ENCODE measurements around the gene SREBF2. TPM values are rescaled to one million over a fixed set of nuclear protein-coding genes. Genes with fewer than 3 reads are reported as not detected.

SREBF2 gene
- total and polyA plus RNA-seq, 2 of the 13 experiments (the other 11 are each of a cell fraction or from before 2014, with no cell fraction given), result 53.8 to 72.6 TPM

DNA sequence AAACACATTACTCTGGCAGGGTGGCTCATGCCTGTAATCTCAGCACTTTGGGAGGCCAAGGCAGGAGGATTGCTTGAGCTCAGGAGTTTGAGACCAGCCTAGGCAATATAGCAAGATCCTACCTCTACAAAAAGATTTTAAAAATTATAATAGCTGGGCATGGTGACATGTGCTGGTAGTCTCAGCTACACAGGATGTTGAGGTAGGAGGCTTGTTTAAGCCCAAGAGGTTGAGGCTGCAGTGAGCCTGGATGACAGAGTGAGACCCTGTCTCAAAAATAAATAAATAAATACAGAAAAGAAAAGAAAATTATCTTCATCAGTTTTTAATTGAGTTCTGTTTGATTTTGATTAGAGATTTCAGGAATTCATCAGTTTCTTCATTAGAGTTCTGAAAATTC, 27.3 kb upstream of the SREBF2 start (continued):
- TF ChIP-seq SKIL (CRISPR knock-in tag; IDR thresholded peaks at IDR 0.05; ENCODE audit: borderline replicate concordance), result no peak

DNA sequence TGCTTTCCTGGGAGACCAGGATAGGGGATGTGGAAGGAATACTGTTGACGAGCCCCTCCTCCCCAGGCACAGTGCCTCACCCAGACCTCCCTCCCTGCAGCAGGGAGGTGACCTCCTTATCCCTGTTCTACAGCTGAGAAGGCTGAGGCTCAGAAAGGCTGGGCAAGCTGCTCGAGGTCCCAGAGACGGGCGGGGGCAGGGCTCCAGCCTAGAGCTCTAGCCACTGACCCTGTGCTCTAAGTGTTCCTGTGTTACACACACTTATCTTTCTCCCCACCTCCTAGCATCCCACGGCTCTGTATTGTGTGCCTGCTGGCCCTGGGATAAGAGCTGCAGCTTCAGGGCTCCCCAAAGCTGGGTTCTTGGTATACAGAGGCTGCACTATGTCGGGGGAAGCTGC, 24.5 kb upstream of the SREBF2 start:
- no peak overlapping the region for H3K9ac ChIP-seq (ENCODE audit: insufficient read depth, low read depth, low read length)
- DNase-seq (ENCODE audit: low spot score), result no peak
- H3K27me3 ChIP-seq (ENCODE audit: control insufficient read depth in 1 of 2, insufficient read depth in 2 of 2, low read length in 2 of 2), result no peaks in the 10 kb centered on the region
- intact Hi-C loops (cut with micrococcal nuclease; ENCODE audit: unreplicated experiment) (no loop called here), in situ Hi-C loops (cut with HindIII; ENCODE audit: extremely low pct_ligation_motif_present, low pct_unique_long_range_greater_than_20kb) (no loop called here)
- no peak for FAIRE-seq
- ChIA-PET POLR2A (interaction anchor here (1.7 kb wide), 1 partner anchor 8 kb away, joined by 4 read pairs; the partner anchor contains the start of gene CCDC134), CTCF (ENCODE audit: low intra/inter-chr PET ratio, low total read pairs) (no interaction called here)
- no peaks in the 10 kb centered on the region for H3K9me3 ChIP-seq (ENCODE audit: low read length)
- no peaks in the 10 kb centered on the region for H4K20me1 ChIP-seq (ENCODE audit: insufficient read depth, low read length)
- no peak overlapping the region for H3K4me2 ChIP-seq (ENCODE audit: low read depth, low read length)
- H3K27ac ChIP-seq (ENCODE audit: extremely low read length, insufficient read depth, low read length), result no peak overlapping the region
- BruUV-seq (replicated peaks), result no TSS peak
- no peak overlapping the region for H3K4me3 ChIP-seq (replicated peaks in 1 of 3; ENCODE audit: insufficient read depth in 1 of 3, low read depth in 2 of 3, low read length in 3 of 3)
- H3K79me2 ChIP-seq (ENCODE audit: insufficient read depth, low read length), result peaks cover 14% of the 10 kb centered on the region
- peaks cover 12% of the 10 kb centered on the region for H3K4me1 ChIP-seq (ENCODE audit: insufficient read depth, low read length)
- ATAC-seq, result no peak
- TF ChIP-seq ZBTB7A (CRISPR knock-in tag; IDR thresholded peaks at IDR 0.05), result no peak
- no peak for TF ChIP-seq ZSCAN22 (CRISPR knock-in tag; IDR thresholded peaks at IDR 0.05)
- no peak for TF ChIP-seq ZNF337 (CRISPR knock-in tag; IDR thresholded peaks at IDR 0.05; ENCODE audit: borderline replicate concordance, low read depth)
- no peak for TF ChIP-seq ATF3 (CRISPR knock-in tag; IDR thresholded peaks at IDR 0.05)
- no peak for TF ChIP-seq TBL1XR1 (IDR thresholded peaks at IDR 0.05; ENCODE audit: borderline replicate concordance, low read length, partially characterized antibody)
- 91% methylated on average over 5 of the region's 6 CpGs for WGBS (ENCODE audit: low lambda C conversion rate)
- peaks cover 3 to 14% of the 10 kb centered on the region in 2 experiments; a peak in 3 of 5 replicates for H3K36me3 ChIP-seq (replicated peaks in 1 of 2; ENCODE audit: control insufficient read depth in 1 of 2, insufficient read depth in 2 of 2, low read length in 2 of 2)
- H2AFZ ChIP-seq (ENCODE audit: low read length), result no peak overlapping the region

Measured in HepG2 (cell line).